ENCODE measurements around the gene CHRNE.
A peak's percentile ranks its signal among the peaks of the same experiment; 100 is the strongest.
"Not testable (repeated sequence)": the region's sequence is repeated elsewhere in the genome, so short reads cannot be mapped to it uniquely, and the experiment has no call there.

CHRNE gene

GRCh38 chr17:4939546-4939795 lies 36.6 kb upstream of the CHRNE start:
- no peak for DNase-seq

GRCh38 chr17:4938688-4939545 lies 36.0 kb upstream of the CHRNE start:
- no peak for DNase-seq

- no peak for DNase-seq
Measured at GRCh38 chr17:4938069-4938491, 35.2 kb upstream of the CHRNE start.

- DNase-seq, result no peak
Measured at GRCh38 chr17:4937553-4937952, 34.7 kb upstream of the CHRNE start.

GRCh38 chr17:4936436-4936835 lies 33.5 kb upstream of the CHRNE start:
- no peak for DNase-seq

- no peak for DNase-seq
Measured at GRCh38 chr17:4935650-4936049, 32.8 kb upstream of the CHRNE start.

- no peak for DNase-seq
Measured at GRCh38 chr17:4934173-4934979, 31.5 kb upstream of the CHRNE start.

- DNase-seq, result no peak
Measured at GRCh38 chr17:4933646-4934045, 30.7 kb upstream of the CHRNE start.

GRCh38 chr17:4932756-4933155 lies 29.9 kb upstream of the CHRNE start:
- DNase-seq, result no peak

GRCh38 chr17:4931963-4932362 lies 29.1 kb upstream of the CHRNE start, which contains the start of gene GP1BA:
GP1BA (plus strand) TSS chr17:4932277; CDS start chr17:4932605, 328 bp downstream.
- DNase-seq, result no peak

- DNase-seq, result no peak
Measured at GRCh38 chr17:4928881-4929280, 26.0 kb upstream of the CHRNE start.

GRCh38 chr17:4926577-4927335 lies 23.9 kb upstream of the CHRNE start:
- DNase-seq, result not testable (repeated sequence)

- DNase-seq, result no peak
Measured at GRCh38 chr17:4921320-4921719, 18.4 kb upstream of the CHRNE start.

GRCh38 chr17:4920351-4921048 lies 17.6 kb upstream of the CHRNE start:
- no peak for DNase-seq

GRCh38 chr17:4919511-4920047 lies 16.7 kb upstream of the CHRNE start:
- DNase-seq, result no peak

GRCh38 chr17:4914551-4914950 lies 11.7 kb upstream of the CHRNE start:
- DNase-seq, result not testable (repeated sequence)

GRCh38 chr17:4913994-4914393 lies 11.1 kb upstream of the CHRNE start:
- DNase-seq, result no peak

- DNase-seq, result peak; percentile 62
Measured at GRCh38 chr17:4908711-4909496, 6.0 kb upstream of the CHRNE start.

- DNase-seq, result no peak
Measured at GRCh38 chr17:4908301-4908700, 5.4 kb upstream of the CHRNE start.

GRCh38 chr17:4906642-4907041 lies 3.7 kb upstream of the CHRNE start:
- DNase-seq, result not testable (repeated sequence)

GRCh38 chr17:4902540-4902939 lies 358 bp downstream of the CHRNE start:
- no peak for DNase-seq
